ENCODE data around the gene EMC7.
"Not testable (repeated sequence)": the region's sequence is repeated elsewhere in the genome, so short reads cannot be mapped to it uniquely, and the experiment has no call there.

The EMC7 gene

DNA sequence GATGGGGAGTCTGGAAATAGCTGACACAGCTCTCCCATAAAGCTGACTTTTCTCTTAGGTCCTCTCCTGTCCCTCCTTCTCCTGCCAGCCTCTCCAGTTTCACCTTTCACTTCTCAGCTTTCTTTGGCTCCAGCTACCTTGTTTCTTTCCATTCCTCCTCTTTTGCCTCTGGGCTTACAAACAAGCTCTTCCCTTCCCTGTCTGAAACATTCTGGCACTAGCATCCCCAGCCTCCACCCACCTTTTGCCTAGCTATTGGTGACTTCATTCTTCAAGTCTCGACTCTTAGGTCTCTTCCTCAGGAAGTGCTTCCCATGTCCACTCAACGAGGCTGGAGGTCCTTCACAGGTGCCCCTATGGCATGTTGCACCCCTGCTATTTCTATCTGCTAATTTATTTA is 42.2 kb downstream of the EMC7 start:
- Histone ChIP-seq H3K27me3 (ENCODE audit: insufficient read depth, poor library complexity, severe bottlenecking) (no peaks in the 10 kb centered on the region), H3K27ac (replicated peaks) (no peak overlapping the region), H3K4me3 (replicated peaks; ENCODE audit: insufficient read depth, low read length) (no peak overlapping the region)
- no peak for TF ChIP-seq CTCF (IDR thresholded peaks at IDR 0.05; ENCODE audit: insufficient read depth, low read length)
- no peak for TF ChIP-seq GABPA (IDR thresholded peaks at IDR 0.05; ENCODE audit: low read depth)
- no peak for TF ChIP-seq SPI1 (IDR thresholded peaks at IDR 0.05; ENCODE audit: borderline replicate concordance, low read depth)
- TF ChIP-seq REST (IDR thresholded peaks at IDR 0.05; ENCODE audit: insufficient replicate concordance, low read depth), result no peak
- TF ChIP-seq POLR2AphosphoS5 (IDR thresholded peaks at IDR 0.05; ENCODE audit: low read depth), result no peak
- DNase-seq (ENCODE audit: low read depth in 1 of 2, low spot score in 1 of 2), result no peak

DNA sequence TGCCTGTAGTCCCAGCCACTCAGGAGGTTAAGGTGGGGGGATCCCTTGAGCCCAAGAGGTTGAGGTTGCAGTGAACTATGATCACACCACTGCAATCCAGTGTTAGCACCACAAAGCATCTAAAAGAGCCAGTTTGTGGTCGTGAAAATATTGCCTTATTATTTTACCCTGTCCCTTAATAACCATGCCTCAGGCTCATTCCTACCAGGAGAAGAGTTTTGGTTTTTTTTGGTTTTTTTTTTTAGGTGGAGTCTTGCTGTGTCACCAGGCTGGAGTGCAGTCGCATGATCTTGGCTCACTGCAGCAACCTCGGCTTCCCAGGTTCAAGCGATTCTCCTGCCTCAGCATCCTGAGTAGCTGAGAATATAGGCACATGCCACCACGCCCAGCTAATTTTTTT is 44.8 kb downstream of the EMC7 start:
- no peak overlapping the region for H3K4me3 ChIP-seq (replicated peaks; ENCODE audit: insufficient read depth, low read length)
- H3K27me3 ChIP-seq (ENCODE audit: insufficient read depth, poor library complexity, severe bottlenecking), result no peaks in the 10 kb centered on the region
- H3K27ac ChIP-seq (replicated peaks), result no peak overlapping the region
- no peak for DNase-seq (ENCODE audit: low read depth in 1 of 2, low spot score in 1 of 2)
- TF ChIP-seq GABPA (IDR thresholded peaks at IDR 0.05; ENCODE audit: low read depth), result no peak

DNA sequence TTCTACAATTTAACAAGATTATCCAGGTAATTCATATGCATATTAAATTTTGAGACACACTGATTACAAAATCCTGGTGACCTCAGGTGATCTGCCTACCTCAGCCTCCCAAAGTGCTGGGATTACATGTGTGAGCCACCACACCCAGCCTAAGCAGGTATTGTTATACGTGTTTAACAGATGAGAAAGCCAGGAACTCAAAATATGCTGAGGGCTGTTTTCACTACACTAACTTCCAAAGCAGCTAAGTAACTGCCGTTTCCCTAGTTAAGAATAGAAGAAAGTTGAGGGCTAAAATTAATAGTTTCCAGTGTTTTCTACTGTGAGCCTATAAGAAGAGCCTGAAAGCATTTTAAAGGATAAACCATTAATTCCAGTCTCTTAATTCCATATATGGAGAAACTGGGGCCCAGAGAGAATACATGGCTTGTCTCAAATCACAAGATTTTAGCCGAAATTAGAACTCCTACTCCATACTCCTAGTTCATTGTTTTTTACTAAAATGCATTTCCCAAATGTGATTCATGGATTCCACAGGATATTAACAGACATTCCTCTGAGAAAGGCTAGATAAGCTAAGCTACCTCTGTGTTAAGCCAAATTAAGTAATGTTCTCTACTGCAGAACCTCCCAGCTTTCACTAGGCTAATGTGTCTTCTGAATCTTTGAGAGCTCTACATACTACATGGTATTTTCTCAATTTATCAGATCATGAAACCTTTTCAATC is 45.6 kb downstream of the EMC7 start:
- H3K27me3 ChIP-seq (ENCODE audit: insufficient read depth, poor library complexity, severe bottlenecking), result no peaks in the 10 kb centered on the region
- DNase-seq (ENCODE audit: low read depth in 1 of 2, low spot score in 1 of 2), result no peak
- no peak overlapping the region for H3K4me3 ChIP-seq (replicated peaks; ENCODE audit: insufficient read depth, low read length)
- TF ChIP-seq SPI1 (IDR thresholded peaks at IDR 0.05; ENCODE audit: borderline replicate concordance, low read depth) (no peak), CTCF (IDR thresholded peaks at IDR 0.05; ENCODE audit: insufficient read depth, low read length) (no peak), REST (IDR thresholded peaks at IDR 0.05; ENCODE audit: insufficient replicate concordance, low read depth) (no peak), GABPA (IDR thresholded peaks at IDR 0.05; ENCODE audit: low read depth) (no peak), POLR2AphosphoS5 (IDR thresholded peaks at IDR 0.05; ENCODE audit: low read depth) (no peak)
- H3K27ac ChIP-seq (replicated peaks), result no peak overlapping the region

- no peak for DNase-seq (ENCODE audit: low read depth in 1 of 2, low spot score in 1 of 2)
- no peak overlapping the region for H3K4me3 ChIP-seq (replicated peaks; ENCODE audit: insufficient read depth, low read length)
- H3K27me3 ChIP-seq (ENCODE audit: insufficient read depth, poor library complexity, severe bottlenecking), result no peaks in the 10 kb centered on the region
- no peak for TF ChIP-seq CTCF (IDR thresholded peaks at IDR 0.05; ENCODE audit: insufficient read depth, low read length)
- TF ChIP-seq POLR2AphosphoS5 (IDR thresholded peaks at IDR 0.05; ENCODE audit: low read depth), result no peak
- TF ChIP-seq GABPA (IDR thresholded peaks at IDR 0.05; ENCODE audit: low read depth), result no peak
- no peak for TF ChIP-seq REST (IDR thresholded peaks at IDR 0.05; ENCODE audit: insufficient replicate concordance, low read depth)
- TF ChIP-seq SPI1 (IDR thresholded peaks at IDR 0.05; ENCODE audit: borderline replicate concordance, low read depth), result no peak
- no peak overlapping the region for H3K27ac ChIP-seq (replicated peaks)
Observed at GRCh38 chr15:34054081-34054707, 47.5 kb downstream of the EMC7 start.

GRCh38 chr15:34050385-34050784 is 51.3 kb downstream of the EMC7 start:
- H3K4me3 ChIP-seq (replicated peaks; ENCODE audit: insufficient read depth, low read length); H3K27ac ChIP-seq (replicated peaks); H3K27me3 ChIP-seq (ENCODE audit: insufficient read depth, poor library complexity, severe bottlenecking); DNase-seq (ENCODE audit: low read depth in 1 of 2, low spot score in 1 of 2): not testable (repeated sequence)
